Loucy (cell line): ENCODE measurements around the gene SYPL1.

Experiments used
- EZH2phosphoT487 ChIP-seq: fragments of 200-600 bp; IDR thresholded peaks from 2 replicates; pipeline ENCODE4 v1.6.1; 2018; ENCODE audit warnings: antibody characterized with exemption, mild to moderate bottlenecking, moderate library complexity, borderline replicate concordance
- TF ChIP-seq, protein P1 (sequence below): fragments of 200-600 bp; sonication (generic); conservative IDR thresholded peaks from 2 replicates; pipeline ENCODE4 v1.5.1; 2014; ENCODE audit warnings: mild to moderate bottlenecking, antibody characterized with exemption, low read length

DNA sequence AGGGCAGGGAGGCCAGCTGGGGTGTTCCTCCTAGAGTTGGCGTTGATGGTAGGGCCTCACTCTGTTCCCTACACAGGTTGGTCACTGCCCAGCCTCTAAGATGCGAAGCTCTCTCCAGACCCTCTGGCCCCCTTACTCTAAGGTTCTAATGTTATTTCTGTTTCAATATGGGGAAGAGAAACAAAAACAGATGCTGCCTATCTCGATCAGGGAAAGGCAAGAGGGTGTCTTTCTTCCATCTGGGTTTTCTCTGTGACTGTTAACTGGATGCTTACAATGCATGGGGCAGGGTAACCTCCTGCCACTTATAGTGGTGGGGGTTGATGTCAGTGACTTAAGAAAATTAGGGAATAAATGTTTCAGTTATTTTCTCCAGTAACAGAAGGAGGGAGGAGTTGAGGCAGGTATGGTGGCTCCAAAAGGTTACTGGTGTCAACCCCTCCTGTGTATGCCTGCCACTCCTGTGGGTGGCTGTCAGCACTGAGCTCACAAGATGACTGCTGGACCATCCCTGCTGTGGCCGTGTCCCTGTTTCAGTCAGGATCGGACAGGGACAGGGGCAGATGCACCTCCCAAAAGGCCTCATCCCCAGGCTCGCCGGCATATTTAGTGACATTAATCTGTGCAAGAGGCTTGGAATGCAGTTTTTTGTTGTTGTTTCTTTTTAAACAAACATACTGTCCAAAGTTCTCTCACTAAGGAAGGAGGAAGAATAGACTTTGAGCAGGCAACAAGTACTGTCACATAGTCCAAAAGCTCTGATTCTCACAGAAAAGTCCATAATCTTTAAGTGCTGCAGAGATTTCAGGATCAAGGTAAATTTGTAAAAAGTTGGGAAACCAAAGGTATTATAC, 39.6 kb upstream of the SYPL1 start:
- TF ChIP-seq EZH2phosphoT487: no peak
- TF ChIP-seq, protein P1, sequence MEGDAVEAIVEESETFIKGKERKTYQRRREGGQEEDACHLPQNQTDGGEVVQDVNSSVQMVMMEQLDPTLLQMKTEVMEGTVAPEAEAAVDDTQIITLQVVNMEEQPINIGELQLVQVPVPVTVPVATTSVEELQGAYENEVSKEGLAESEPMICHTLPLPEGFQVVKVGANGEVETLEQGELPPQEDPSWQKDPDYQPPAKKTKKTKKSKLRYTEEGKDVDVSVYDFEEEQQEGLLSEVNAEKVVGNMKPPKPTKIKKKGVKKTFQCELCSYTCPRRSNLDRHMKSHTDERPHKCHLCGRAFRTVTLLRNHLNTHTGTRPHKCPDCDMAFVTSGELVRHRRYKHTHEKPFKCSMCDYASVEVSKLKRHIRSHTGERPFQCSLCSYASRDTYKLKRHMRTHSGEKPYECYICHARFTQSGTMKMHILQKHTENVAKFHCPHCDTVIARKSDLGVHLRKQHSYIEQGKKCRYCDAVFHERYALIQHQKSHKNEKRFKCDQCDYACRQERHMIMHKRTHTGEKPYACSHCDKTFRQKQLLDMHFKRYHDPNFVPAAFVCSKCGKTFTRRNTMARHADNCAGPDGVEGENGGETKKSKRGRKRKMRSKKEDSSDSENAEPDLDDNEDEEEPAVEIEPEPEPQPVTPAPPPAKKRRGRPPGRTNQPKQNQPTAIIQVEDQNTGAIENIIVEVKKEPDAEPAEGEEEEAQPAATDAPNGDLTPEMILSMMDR: no peak
